ENCODE measurements around the gene PANX1.

The PANX1 gene

GRCh38 chr11:94132152-94132558, 3.5 kb downstream of the PANX1 start:
- peak; percentile 94 for DNase-seq (ENCODE audit: low read depth)
- no peak for TF ChIP-seq CTCF (conservative IDR thresholded peaks at IDR 0.05; ENCODE audit: control insufficient read depth, insufficient read depth, low read depth, low read length)
- no peak overlapping the region for H3K4me3 ChIP-seq (ENCODE audit: control insufficient read depth, low read depth, low read length)

GRCh38 chr11:94132823-94133408, 4.3 kb downstream of the PANX1 start:
- DNase-seq (ENCODE audit: low read depth): no peak
- no peak overlapping the region for H3K4me3 ChIP-seq (ENCODE audit: control insufficient read depth, low read depth, low read length)
- TF ChIP-seq CTCF (conservative IDR thresholded peaks at IDR 0.05; ENCODE audit: control insufficient read depth, insufficient read depth, low read depth, low read length): no peak

GRCh38 chr11:94133752-94134151, 5.1 kb downstream of the PANX1 start:
- H3K4me3 ChIP-seq (ENCODE audit: control insufficient read depth, low read depth, low read length): no peak overlapping the region
- no peak for TF ChIP-seq CTCF (conservative IDR thresholded peaks at IDR 0.05; ENCODE audit: control insufficient read depth, insufficient read depth, low read depth, low read length)
- no peak for DNase-seq (ENCODE audit: low read depth)

GRCh38 chr11:94134651-94135512, 6.2 kb downstream of the PANX1 start:
- peak overlapping the region; percentile 19 for H3K4me3 ChIP-seq (ENCODE audit: control insufficient read depth, low read depth, low read length)
- peak; percentile 93 for DNase-seq (ENCODE audit: low read depth)
- no peak for TF ChIP-seq CTCF (conservative IDR thresholded peaks at IDR 0.05; ENCODE audit: control insufficient read depth, insufficient read depth, low read depth, low read length)

GRCh38 chr11:94139416-94139815, 10.8 kb downstream of the PANX1 start:
- no peak for TF ChIP-seq CTCF (conservative IDR thresholded peaks at IDR 0.05; ENCODE audit: control insufficient read depth, insufficient read depth, low read depth, low read length)
- DNase-seq (ENCODE audit: low read depth): no peak
- H3K4me3 ChIP-seq (ENCODE audit: control insufficient read depth, low read depth, low read length): no peak overlapping the region

- DNase-seq (ENCODE audit: low read depth): no peak
- no peak for TF ChIP-seq CTCF (conservative IDR thresholded peaks at IDR 0.05; ENCODE audit: control insufficient read depth, insufficient read depth, low read depth, low read length)
- H3K4me3 ChIP-seq (ENCODE audit: control insufficient read depth, low read depth, low read length): no peak overlapping the region
Observed at GRCh38 chr11:94140154-94140655, 11.6 kb downstream of the PANX1 start.

Data from fibroblast of mammary gland (primary cell).